RWPE1 (cell line): Measurements from ENCODE around the gene PITPNC1.

Experiments
- CTCF ChIA-PET: fragments of 350-600 bp; sonication (Branson Sonifier 250); formaldehyde crosslinking; extraction: SDS; loops from one replicate; lab custom pipeline; 2021; lab: Yijun Ruan, JAX
- POLR2A ChIA-PET: fragments of 400-600 bp; formaldehyde crosslinking; extraction: SDS; loops from one replicate; lab custom pipeline; 2020; ENCODE audit warnings: antibody characterized with exemption; ENCODE audit not compliant: low non-redundant PET; lab: Yijun Ruan, JAX
- DNase-seq: peaks from one replicate; pipeline ENCODE4 v3.0.0; 2012; ENCODE audit warnings: low spot score
- H3K27ac ChIP-seq: fragments of 450-650 bp; 2 replicates; pipeline ENCODE4 v1.5.1; 2017
- TF ChIP-seq, protein P1 (sequence below): fragments of 450-650 bp; conservative IDR thresholded peaks from 2 replicates; pipeline ENCODE4 v1.5.1; 2017; ENCODE audit warnings: low read depth, mild to moderate bottlenecking

The PITPNC1 gene

DNA sequence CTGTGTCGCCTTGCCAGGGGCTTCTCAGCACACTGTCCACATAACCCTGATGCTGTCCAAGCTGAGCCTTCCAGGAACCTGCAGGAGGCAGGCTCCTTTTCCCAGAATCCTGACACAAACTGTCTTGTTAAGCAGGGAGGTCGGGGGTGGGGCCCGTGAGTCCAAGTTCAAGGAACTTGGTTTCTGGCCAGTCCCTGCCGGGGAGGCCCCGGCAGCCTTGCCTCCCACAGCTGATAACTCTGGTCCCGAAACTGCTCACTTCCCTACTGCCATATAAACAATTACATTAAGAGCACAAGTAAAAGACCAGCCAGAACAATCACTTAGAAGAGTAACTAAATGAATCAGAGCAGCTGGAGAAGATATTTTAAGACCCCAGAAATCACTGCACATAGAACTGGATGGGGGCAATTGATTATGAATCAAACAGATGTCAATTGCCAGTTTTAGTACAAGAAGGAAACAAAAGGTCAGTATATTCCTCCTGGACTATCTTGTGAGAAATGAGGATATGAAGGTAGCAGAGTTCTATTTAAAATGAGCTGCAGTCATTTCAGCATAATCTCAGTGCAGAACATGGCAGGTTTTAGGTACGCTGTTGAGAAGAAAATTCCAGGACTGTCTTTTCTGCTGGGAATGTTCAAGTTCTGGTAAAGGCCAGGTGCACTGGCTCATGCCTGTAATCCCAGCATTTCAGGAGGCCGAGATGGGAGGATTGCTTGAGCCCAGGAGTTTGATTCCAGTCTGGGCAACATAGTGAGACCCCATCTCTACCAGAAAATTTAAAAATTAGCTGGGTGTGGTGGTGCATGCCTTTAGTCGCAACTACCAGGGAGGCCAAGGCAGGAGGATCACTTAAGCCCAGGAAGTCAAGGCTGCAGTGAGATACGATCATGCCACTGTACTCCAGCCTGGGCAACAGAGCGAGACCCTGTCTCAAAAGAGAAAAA lies 169.8 kb downstream of the PITPNC1 start:
- POLR2A ChIA-PET = interaction anchor here (0.6 kb wide), 1 partner anchor 9 kb away, joined by 7 read pairs; no protein-coding TSS in a partner anchor

DNA sequence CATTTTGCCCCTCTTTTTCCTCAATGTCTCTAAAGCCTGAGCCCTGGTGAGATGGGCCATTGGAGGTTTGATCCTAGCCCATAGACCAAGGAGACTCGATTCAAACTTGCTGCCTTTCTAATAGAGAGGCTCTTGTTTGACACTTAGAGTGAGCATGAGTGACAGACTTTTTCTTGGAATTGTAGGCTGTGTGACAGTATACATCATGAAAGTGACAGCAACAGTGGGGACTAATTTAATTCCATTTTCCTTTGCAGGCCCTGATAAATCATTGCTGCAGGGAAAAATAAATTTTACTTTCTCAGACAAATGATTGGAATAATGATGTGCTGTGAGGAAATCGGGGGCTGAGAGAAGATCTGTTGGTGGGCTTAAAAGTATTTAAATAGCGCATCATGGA lies 171.6 kb downstream of the PITPNC1 start:
- no peak for DNase-seq
- ChIA-PET CTCF (no interaction called here), POLR2A (no interaction called here)
- H3K27ac ChIP-seq = no peak overlapping the region
- TF ChIP-seq, protein P1, sequence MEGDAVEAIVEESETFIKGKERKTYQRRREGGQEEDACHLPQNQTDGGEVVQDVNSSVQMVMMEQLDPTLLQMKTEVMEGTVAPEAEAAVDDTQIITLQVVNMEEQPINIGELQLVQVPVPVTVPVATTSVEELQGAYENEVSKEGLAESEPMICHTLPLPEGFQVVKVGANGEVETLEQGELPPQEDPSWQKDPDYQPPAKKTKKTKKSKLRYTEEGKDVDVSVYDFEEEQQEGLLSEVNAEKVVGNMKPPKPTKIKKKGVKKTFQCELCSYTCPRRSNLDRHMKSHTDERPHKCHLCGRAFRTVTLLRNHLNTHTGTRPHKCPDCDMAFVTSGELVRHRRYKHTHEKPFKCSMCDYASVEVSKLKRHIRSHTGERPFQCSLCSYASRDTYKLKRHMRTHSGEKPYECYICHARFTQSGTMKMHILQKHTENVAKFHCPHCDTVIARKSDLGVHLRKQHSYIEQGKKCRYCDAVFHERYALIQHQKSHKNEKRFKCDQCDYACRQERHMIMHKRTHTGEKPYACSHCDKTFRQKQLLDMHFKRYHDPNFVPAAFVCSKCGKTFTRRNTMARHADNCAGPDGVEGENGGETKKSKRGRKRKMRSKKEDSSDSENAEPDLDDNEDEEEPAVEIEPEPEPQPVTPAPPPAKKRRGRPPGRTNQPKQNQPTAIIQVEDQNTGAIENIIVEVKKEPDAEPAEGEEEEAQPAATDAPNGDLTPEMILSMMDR = no peak

More for the DNA sequence above, 169.8 kb downstream of the PITPNC1 start:
- TF ChIP-seq, protein P1 = no peak
- DNase-seq = no peak
- CTCF ChIA-PET = no interaction called here
- H3K27ac ChIP-seq = no peak overlapping the region

DNA sequence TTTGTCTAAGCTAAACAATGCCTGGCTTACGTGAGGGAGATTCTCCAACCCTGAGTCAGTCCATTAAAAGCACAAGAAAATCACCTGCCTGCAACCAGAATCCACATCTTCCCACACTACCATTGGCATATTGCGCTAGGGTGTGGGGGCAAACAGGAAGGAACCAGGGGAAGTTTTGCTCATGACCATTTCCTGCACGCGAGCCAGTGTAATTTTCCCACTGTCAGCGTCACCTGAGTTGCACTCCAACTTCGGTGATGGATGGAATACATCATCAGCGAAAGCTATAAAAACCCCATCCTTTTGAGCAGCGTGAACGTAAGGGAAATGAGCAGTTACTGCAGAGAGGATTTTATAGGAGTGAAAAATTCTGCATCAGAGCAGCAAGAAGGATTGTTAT lies 172.7 kb downstream of the PITPNC1 start:
- ChIA-PET CTCF (no interaction called here), POLR2A (no interaction called here)
- DNase-seq = no peak
- no peak overlapping the region for H3K27ac ChIP-seq
- TF ChIP-seq, protein P1 = no peak

DNA sequence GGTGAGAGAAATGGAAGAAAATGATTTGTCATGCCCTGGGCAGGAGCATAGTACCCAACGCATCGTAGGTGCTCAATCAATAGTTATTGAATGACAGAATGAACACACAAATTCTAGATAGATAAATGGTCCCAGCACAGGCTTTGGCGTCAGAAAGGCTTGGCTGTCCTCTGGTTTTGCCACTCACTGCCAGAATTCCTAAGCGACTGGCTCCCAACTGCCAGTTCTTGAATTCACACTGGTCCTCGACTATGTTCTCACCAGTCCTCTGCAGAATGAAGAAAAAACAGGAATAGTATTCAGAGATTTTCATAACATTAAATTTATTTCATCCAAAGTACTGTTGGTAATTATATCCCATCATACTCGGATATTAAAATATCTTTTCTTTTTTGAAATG lies 177.6 kb downstream of the PITPNC1 start:
- ChIA-PET POLR2A (no interaction called here), CTCF (no interaction called here)
- TF ChIP-seq, protein P1 = no peak
- DNase-seq = no peak
- H3K27ac ChIP-seq = no peak overlapping the region

DNA sequence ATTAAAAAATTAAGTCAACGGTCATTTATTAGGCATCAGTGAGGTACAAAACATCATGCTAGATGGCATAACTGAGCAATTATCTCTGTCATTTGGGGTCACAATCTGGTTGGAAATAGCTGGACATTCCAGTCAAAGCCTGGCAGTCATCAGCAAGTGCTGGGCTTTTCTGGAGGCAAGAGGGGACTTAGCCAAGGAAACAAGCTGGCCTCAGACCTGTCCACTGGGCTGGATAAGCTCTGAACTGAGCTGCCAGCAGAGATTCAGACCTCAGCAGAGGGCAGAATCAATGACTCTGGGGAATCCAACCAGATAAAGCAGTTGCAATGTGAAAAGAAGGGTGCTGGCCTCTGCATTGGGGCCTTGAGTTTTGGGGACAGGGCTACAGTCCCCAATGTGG lies 178.8 kb downstream of the PITPNC1 start:
- POLR2A ChIA-PET = no interaction called here
- CTCF ChIA-PET = interaction anchor here (0.6 kb wide), 1 partner anchor 166 kb away, joined by 3 read pairs; no protein-coding TSS in a partner anchor
- DNase-seq = no peak
- TF ChIP-seq, protein P1 = no peak
- no peak overlapping the region for H3K27ac ChIP-seq

DNA sequence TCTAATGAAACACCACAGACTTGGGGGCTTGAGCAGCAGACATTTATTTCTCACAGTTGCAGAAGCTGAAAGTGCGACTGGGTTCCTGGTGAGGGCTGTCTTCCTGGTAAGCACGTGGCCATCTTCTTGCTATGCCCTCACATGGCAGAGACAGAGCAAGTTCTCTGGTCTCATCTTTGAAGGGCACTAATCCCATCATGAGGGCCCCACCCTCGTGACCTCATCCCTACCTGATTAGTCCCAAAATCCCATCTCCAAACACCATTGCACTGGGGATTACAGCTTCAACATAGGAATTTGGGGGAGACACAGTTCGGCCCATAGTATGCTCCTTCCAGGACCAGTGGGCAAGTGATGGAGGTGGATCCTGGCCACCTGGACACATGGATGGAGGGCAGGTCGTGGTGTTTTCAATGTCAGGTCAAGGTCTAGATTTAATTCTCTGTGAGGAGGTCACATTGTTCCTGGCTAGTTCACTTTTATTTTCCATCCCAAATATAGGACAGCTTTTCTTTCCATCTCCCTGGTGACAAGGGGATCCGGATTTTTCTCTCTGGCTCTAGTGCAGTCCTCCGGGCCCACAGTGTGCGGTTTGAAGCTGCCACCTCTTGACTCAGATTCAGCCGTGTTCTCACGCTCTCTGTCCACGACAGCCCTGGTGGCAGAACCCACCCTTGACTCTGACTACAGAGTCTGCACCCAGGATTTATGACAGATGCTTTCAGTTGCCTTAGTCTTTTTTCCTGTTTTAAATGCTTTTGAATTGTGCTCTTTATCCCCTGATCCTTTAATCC lies 180.2 kb downstream of the PITPNC1 start:
- no peak overlapping the region for H3K27ac ChIP-seq
- no peak for DNase-seq
- ChIA-PET POLR2A (no interaction called here), CTCF (interaction anchor here (0.6 kb wide), 1 partner anchor 174 kb away, joined by 3 read pairs; no protein-coding TSS in a partner anchor)
- TF ChIP-seq, protein P1 = no peak
